ENCODE measurements around the gene RECQL5.
A peak's percentile ranks its signal among the peaks of the same experiment; 100 is the strongest.

RECQL5 gene

GRCh38 chr17:75666959-75667790 lies at the start of gene RECQL5, which contains the start of gene SAP30BP:
TSS of gene RECQL5 (minus strand) at chr17:75667154. CDS start at chr17:75666557, 597 bp downstream.
TSS of gene SAP30BP (plus strand) at chr17:75667338. CDS start at chr17:75667373, 35 bp downstream.
- Mint-ChIP-seq H3K27me3 (no peaks in the 10 kb centered on the region), H3K9me3 (no peaks in the 10 kb centered on the region), H3K27ac (peak within 1 kb of the TSS; percentile 42), H3K4me3 (no peak within 1 kb of the TSS), H3K4me1 (peaks cover 30% of the 10 kb centered on the region), H3K36me3 (peaks cover 11% of the 10 kb centered on the region)

GRCh38 chr17:75712446-75712845 lies 45.5 kb upstream of the RECQL5 start:
- Mint-ChIP-seq H3K4me3 (no peak overlapping the region), H3K27ac (no peak overlapping the region), H3K9me3 (no peaks in the 10 kb centered on the region), H3K36me3 (peaks cover 5% of the 10 kb centered on the region), H3K27me3 (peaks cover 3% of the 10 kb centered on the region), H3K4me1 (no peaks in the 10 kb centered on the region)

DNA sequence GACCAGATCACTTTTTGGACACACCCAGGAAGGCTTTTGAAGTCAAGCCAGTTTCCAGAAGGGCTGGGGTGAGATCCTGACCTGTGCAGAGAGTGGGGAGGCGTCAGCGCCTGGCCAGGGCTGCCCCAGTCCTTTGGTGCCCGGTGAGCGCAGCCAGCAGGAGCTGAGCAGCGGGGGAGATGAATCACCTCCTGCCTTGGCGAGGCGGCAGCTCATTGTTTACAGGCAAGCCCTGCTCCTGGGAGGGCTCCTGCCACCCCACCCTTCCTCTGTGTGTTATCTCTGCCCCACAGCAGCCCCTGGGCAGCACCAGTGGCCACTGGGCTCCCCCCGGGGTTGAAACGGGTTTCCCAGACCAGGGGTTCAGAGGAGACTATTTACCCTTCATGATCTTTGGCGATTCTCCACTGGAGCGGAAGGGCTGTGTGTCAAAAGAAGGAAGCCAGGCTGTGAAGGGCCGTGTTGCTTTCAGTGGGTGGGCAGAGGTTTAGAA lies 40.2 kb upstream of the RECQL5 start:
- Mint-ChIP-seq H3K27me3 (no peaks in the 10 kb centered on the region), H3K36me3 (peaks cover 14% of the 10 kb centered on the region), H3K9me3 (no peaks in the 10 kb centered on the region), H3K4me3 (no peak overlapping the region), H3K27ac (peak overlapping the region; percentile 59), H3K4me1 (no peaks in the 10 kb centered on the region)

GRCh38 chr17:75706042-75706728 lies 39.2 kb upstream of the RECQL5 start:
- H3K9me3 Mint-ChIP-seq, result no peaks in the 10 kb centered on the region
- H3K4me1 Mint-ChIP-seq, result no peaks in the 10 kb centered on the region
- no peak overlapping the region for H3K27ac Mint-ChIP-seq
- H3K27me3 Mint-ChIP-seq, result no peaks in the 10 kb centered on the region
- peaks cover 18% of the 10 kb centered on the region for H3K36me3 Mint-ChIP-seq
- H3K4me3 Mint-ChIP-seq, result no peak overlapping the region

- no peaks in the 10 kb centered on the region for H3K4me1 Mint-ChIP-seq
- H3K36me3 Mint-ChIP-seq, result peaks cover 18% of the 10 kb centered on the region
- H3K27me3 Mint-ChIP-seq, result no peaks in the 10 kb centered on the region
- H3K9me3 Mint-ChIP-seq, result no peaks in the 10 kb centered on the region
- no peak overlapping the region for H3K4me3 Mint-ChIP-seq
- H3K27ac Mint-ChIP-seq, result no peak overlapping the region
Measured at GRCh38 chr17:75704963-75705875, 38.3 kb upstream of the RECQL5 start.

DNA sequence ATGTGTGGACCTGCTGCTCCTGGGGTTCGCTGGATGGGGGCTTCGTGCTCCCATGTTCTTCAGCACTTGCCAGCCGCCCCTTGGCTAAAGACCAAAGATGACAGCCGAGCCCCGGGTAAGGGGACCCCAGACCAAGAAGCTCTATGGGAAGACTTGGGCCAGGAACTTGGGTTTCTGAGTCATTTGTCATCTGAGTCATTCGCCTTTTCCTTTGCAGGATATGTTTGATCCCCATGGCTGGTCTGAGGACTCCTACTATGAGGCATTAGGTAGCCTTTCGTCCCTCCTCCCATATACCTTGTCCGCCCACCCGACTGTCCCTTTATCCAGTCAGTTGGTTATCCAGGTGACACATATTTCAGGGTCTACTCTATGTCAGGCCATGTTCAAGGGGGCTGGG lies 36.6 kb upstream of the RECQL5 start:
- Mint-ChIP-seq H3K4me1 (no peaks in the 10 kb centered on the region), H3K27ac (no peak overlapping the region), H3K36me3 (peaks cover 21% of the 10 kb centered on the region), H3K4me3 (no peak overlapping the region), H3K9me3 (no peaks in the 10 kb centered on the region), H3K27me3 (no peaks in the 10 kb centered on the region)

GRCh38 chr17:75703191-75703590 lies 36.2 kb upstream of the RECQL5 start:
- Mint-ChIP-seq H3K9me3 (no peaks in the 10 kb centered on the region), H3K27ac (no peak overlapping the region), H3K36me3 (peaks cover 19% of the 10 kb centered on the region)

GRCh38 chr17:75701288-75701687 lies 34.3 kb upstream of the RECQL5 start:
- H3K36me3 Mint-ChIP-seq, result peaks cover 14% of the 10 kb centered on the region
- H3K4me3 Mint-ChIP-seq, result no peak overlapping the region
- no peaks in the 10 kb centered on the region for H3K9me3 Mint-ChIP-seq
- no peaks in the 10 kb centered on the region for H3K27me3 Mint-ChIP-seq
- H3K27ac Mint-ChIP-seq, result no peak overlapping the region
- no peaks in the 10 kb centered on the region for H3K4me1 Mint-ChIP-seq

More at GRCh38 chr17:75703191-75703590, 36.2 kb upstream of the RECQL5 start:
- Mint-ChIP-seq H3K4me1 (no peaks in the 10 kb centered on the region), H3K4me3 (no peak overlapping the region), H3K27me3 (no peaks in the 10 kb centered on the region)

- Mint-ChIP-seq H3K4me1 (no peaks in the 10 kb centered on the region), H3K27ac (no peak overlapping the region), H3K4me3 (no peak overlapping the region), H3K36me3 (peaks cover 10% of the 10 kb centered on the region), H3K9me3 (no peaks in the 10 kb centered on the region), H3K27me3 (no peaks in the 10 kb centered on the region)
Measured at GRCh38 chr17:75698659-75699058, 31.7 kb upstream of the RECQL5 start.

- Mint-ChIP-seq H3K27me3 (no peaks in the 10 kb centered on the region), H3K27ac (no peak overlapping the region)
Measured at GRCh38 chr17:75697651-75698291, 30.8 kb upstream of the RECQL5 start.

DNA sequence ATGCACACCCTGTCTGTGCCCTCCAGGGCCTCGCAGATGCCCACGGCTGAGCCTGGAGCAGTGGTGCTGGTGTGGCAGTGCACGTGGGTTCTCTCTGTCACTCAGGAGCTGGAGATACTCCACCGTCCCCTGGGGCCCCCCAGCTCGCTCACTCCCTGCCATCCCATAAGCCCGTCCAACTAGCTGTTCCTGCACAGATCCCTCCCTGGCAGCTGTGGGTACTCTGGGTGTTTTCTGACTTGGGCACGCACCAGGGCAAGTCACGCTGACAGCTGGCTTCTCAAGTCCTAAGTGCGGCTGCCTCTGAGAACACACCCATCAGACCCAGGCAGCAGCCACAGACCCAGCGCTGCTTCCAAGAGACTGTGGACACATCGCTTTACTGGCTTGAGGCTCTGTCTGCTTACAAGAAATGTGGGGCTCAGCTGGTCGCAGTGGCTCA lies 28.9 kb upstream of the RECQL5 start:
- peaks cover 13% of the 10 kb centered on the region for H3K4me1 Mint-ChIP-seq
- peaks cover 6% of the 10 kb centered on the region for H3K36me3 Mint-ChIP-seq
- H3K27ac Mint-ChIP-seq, result no peak overlapping the region
- H3K27me3 Mint-ChIP-seq, result no peaks in the 10 kb centered on the region
- no peak overlapping the region for H3K4me3 Mint-ChIP-seq
- H3K9me3 Mint-ChIP-seq, result no peaks in the 10 kb centered on the region

More at GRCh38 chr17:75697651-75698291, 30.8 kb upstream of the RECQL5 start:
- Mint-ChIP-seq H3K9me3 (no peaks in the 10 kb centered on the region), H3K4me3 (no peak overlapping the region), H3K4me1 (no peaks in the 10 kb centered on the region), H3K36me3 (peaks cover 10% of the 10 kb centered on the region)

GRCh38 chr17:75695141-75695829 lies 28.3 kb upstream of the RECQL5 start:
- Mint-ChIP-seq H3K27me3 (no peaks in the 10 kb centered on the region), H3K27ac (no peak overlapping the region), H3K4me1 (peaks cover 17% of the 10 kb centered on the region), H3K36me3 (peaks cover 6% of the 10 kb centered on the region), H3K9me3 (no peaks in the 10 kb centered on the region), H3K4me3 (no peak overlapping the region)

DNA sequence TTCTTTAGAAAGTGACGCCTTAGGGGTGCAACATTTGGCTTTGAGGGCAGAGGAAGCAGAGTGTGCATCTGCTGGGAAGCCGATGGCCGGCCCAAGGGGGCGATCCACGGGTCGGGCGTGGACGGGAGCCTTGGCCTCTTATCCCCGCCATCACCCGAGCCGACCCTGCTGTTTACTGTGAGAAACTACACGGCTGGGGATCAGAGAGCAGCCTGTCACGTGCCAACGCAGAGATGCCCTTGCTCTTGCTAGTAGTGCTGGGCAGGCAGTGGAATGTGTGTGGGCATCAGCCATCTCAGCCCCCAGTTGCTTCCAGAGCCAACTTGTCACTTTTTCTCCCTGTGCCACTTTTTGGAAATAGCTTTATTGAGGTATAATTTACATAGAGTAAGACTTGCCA lies 27.6 kb upstream of the RECQL5 start:
- no peaks in the 10 kb centered on the region for H3K9me3 Mint-ChIP-seq
- no peaks in the 10 kb centered on the region for H3K27me3 Mint-ChIP-seq
- H3K4me3 Mint-ChIP-seq, result no peak overlapping the region
- H3K36me3 Mint-ChIP-seq, result peaks cover 5% of the 10 kb centered on the region
- H3K27ac Mint-ChIP-seq, result no peak overlapping the region
- peaks cover 23% of the 10 kb centered on the region for H3K4me1 Mint-ChIP-seq

Data from activated naive CD4-positive, alpha-beta T cell treated with anti-CD3 and anti-CD28 coated beads, Interleukin-2, amount 50 U/mL, for 24 hours (primary cell).